ENCODE data around the gene ZNF398. TPM values are rescaled to one million over a fixed set of nuclear protein-coding genes. Genes with fewer than 3 reads are reported as not detected.

ZNF398 gene
- total and polyA plus RNA-seq, 5 experiments from 2014 or later = 6.9 to 29.0 (median 9.7) TPM

DNA sequence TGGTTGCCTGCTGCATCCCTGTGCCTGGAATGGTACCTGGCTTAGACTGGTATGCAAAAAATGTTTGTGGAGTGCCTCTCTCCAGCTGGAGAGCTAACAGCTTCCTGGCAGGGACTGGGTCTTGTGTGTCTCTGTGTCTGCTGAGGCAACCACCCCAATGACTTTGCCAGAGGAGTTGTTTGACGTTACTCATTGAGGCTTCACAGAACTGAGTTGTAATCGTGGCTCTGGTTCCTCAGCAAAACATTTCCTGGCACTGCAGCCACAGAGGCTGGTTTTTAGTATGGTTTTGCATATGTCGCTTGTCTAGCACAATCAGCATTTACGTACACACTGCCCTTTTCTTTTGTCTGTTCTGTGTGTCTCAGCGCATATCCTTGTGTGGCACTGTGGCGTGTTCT lies 55.6 kb downstream of the ZNF398 start:
- H3K27ac Mint-ChIP-seq = no peak overlapping the region
- no peaks in the 10 kb centered on the region for H3K9me3 Mint-ChIP-seq
- peaks cover 11 to 30% (median 20%) of the 10 kb centered on the region in 4 donors for H3K4me1 Mint-ChIP-seq
- H3K36me3 Mint-ChIP-seq = peaks cover 0 to 87% (median 31%) of the 10 kb centered on the region in 3 donors
- POLR2A ChIA-PET = no interaction called here
- ATAC-seq (no peak), DNase-seq (no peak)
- no peaks in the 10 kb centered on the region for H3K27me3 Mint-ChIP-seq
- no peak overlapping the region for H3K4me3 Mint-ChIP-seq

DNA sequence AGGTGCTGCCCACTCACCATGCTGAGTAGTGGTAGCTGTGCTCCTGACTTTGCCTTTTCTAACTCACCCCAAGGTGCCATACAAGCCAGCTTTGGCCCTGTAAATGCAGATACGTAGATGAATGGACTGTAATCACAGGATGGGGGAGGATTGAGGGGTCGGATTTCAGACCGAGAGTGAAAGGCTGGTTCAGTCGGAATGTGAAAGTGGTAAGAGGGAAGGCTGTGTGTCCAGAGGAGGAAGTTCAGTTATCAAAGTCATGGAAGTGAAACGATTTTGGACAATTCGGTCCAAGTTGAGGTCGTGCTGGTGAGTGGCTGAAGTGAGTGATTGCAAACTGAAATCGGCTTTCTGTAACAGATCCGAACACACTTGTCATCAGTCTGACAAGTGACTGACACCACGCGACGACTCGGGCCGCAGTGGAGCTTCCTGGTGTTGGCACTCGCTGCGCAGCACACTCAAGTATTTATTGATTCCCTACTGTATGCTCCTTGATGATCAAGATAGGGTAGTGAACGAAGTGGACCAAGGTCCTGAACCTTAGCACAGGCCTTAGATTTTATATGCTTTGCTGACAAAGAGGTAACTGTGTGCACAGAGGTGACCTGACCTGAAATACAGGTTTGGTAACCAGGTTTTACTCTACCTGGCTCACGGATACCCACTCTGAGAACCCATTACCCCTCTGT lies 58.6 kb downstream of the ZNF398 start:
- ATAC-seq = no peak
- peak overlapping the region in 1 of 10 donors; percentile 49 for H3K27ac Mint-ChIP-seq
- POLR2A ChIA-PET = no interaction called here

DNA sequence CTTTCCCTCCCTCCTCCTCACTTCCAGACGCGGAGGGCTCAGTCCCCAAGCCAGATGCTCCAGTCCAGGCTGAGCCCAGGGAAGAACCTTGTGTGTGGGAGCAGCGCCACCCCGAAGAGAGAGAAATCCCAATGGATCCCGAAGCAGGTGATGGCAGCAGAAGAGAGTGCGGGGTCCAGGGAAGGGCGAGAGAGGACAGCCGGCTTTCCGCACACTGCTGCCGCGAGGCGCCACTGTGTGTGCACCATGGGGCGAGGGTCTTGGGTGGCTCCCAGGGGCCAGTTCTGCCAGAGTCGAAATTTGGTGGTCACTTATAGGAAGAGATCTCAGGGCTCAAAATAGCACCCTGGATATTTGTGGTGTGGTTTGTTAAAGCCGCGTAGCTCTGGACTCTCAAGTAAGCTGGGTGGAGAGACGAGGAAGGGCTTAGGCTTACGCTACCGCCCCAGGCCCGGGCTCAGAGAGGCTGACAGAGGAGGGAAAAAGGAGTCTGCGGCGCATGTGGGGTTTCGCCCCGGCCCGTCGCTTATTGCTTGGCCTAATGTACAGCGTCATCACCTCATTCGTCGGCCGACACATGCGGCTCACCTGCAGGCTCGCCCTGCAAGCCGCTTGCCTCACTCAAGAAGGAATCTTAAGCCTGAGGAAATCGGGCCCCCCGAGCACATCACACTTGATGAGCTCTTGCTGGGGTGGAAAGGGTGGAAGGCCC lies 60.2 kb downstream of the ZNF398 start:
- peak overlapping the region in 1 of 10 donors; percentile 45 for H3K27ac Mint-ChIP-seq
- H3K4me1 Mint-ChIP-seq = peaks cover 0 to 19% (median 11%) of the 10 kb centered on the region in 4 donors
- H3K27me3 Mint-ChIP-seq = no peaks in the 10 kb centered on the region
- DNase-seq (no peak), ATAC-seq (no peak)
- H3K9me3 Mint-ChIP-seq = no peaks in the 10 kb centered on the region
- POLR2A ChIA-PET = interaction anchor here (0.8 kb wide), 1 partner anchor 78 kb away, joined by 3 read pairs; no protein-coding TSS in a partner anchor
- no peak overlapping the region for H3K4me3 Mint-ChIP-seq
- H3K36me3 Mint-ChIP-seq = peaks cover 0 to 85% (median 24%) of the 10 kb centered on the region in 3 donors

More for the DNA sequence above, 58.6 kb downstream of the ZNF398 start:
- Mint-ChIP-seq H3K36me3 (peaks cover 0 to 87% (median 20%) of the 10 kb centered on the region in 3 donors), H3K9me3 (no peaks in the 10 kb centered on the region), H3K4me3 (no peak overlapping the region), H3K4me1 (peaks cover 5 to 22% (median 16%) of the 10 kb centered on the region in 4 donors), H3K27me3 (no peaks in the 10 kb centered on the region)
- no peak for DNase-seq

DNA sequence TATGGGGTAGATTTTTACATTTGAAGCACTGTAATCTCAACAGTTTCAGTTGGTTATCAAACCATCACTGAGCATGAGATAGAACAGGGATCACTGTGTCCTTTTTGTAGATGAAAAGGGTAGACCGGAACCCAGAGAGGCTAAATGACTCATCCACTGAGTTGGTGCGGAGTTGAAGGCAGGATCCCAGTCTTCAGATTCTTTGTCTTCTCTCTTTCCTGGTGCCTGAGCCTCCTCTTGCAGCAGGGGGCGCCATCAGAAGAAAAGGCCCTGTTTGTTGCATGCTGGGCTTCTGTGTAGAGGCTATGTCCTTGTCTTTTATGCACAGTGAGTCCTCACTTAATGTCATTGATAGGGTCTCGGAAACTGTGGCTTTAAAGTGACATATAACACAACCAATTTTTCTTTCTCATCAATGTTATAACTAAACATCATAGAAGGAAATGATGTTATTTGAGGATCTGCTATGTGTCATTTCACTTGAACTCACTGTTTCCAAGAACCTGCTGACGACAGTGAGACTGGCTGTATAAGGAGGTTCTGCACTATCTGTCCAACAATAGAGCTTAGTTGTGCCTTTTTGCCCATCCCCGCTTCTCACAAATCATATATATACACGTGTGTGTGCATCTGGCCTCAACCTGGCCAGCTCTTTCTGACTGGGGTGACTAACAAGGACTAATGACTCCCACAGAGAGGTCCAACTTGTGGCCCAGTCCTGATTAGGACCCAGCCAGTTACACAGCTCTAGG lies 62.4 kb downstream of the ZNF398 start:
- POLR2A ChIA-PET = interaction anchor here (0.6 kb wide), 1 partner anchor 22 kb away, joined by 3 read pairs; no protein-coding TSS in a partner anchor
- Mint-ChIP-seq H3K4me1 (peaks cover 0 to 7% (median 6%) of the 10 kb centered on the region in 4 donors), H3K36me3 (peaks cover 0 to 87% (median 19%) of the 10 kb centered on the region in 3 donors), H3K27me3 (no peaks in the 10 kb centered on the region), H3K4me3 (no peak overlapping the region), H3K9me3 (no peaks in the 10 kb centered on the region), H3K27ac (peak overlapping the region in 2 of 10 donors; percentile 49 to 51)
- DNase-seq (peak in 9 of 10 donors; percentile 20 to 53 (median 40)), ATAC-seq (peak; percentile 65 to 72)

DNA sequence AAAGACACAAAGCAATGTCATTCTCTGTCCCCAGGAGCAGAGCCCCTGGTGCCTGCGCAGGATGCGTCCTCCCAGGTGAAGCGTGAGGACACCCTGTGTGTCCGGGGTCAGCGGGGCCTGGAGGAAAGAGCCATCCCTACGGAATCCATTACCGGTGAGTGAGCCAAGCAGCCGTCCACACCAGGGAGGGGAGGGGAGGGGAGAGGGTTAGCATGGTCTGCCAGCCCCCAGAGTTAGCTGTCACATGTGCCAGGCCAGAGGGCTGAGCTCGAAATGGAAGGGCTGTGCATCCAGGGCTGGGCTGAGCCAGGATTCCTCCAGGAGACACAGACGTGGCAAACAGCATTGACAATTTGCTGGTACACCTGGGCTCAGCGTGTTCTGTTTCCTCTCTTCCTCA lies 63.3 kb downstream of the ZNF398 start:
- Mint-ChIP-seq H3K36me3 (peaks cover 0 to 90% (median 19%) of the 10 kb centered on the region in 3 donors), H3K27me3 (no peaks in the 10 kb centered on the region), H3K4me3 (no peak overlapping the region), H3K27ac (peak overlapping the region in 1 of 10 donors; percentile 43), H3K4me1 (peaks cover 0 to 7% (median 6%) of the 10 kb centered on the region in 4 donors), H3K9me3 (no peaks in the 10 kb centered on the region)
- POLR2A ChIA-PET = no interaction called here
- DNase-seq = no peak
- ATAC-seq = no peak

DNA sequence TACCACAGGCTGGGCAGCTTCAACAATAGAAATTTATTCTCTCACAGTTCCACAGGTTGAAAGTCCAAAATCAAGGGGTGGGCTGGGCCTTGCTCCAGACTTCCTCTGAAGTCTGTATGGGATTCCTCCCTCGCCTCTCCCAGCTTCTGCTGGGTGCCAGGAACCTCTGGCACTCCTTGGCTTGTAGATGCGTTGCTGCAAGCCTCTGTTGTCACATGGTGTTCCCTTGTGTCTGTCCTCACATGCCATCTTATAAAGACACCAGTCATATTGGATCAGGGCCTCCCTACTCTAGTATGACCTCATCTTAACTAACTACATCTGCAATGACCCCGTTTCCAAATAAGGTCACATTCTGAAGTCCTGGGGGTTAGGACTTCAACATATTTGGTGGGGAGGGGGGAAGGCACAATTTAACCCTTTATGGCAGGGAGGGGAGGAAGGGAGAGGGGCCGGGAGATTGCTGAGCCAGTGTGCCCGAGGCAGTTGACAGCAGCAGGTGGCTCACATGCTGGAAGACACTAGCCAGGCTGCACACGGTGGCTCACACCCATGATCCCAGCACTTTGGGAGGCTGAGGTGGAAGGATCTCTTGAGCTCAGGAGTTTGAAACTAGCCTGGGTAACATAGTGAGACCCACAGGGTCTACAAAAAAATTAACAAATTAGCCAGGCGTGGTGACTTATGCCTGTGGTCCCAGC lies 66.9 kb downstream of the ZNF398 start:
- Mint-ChIP-seq H3K4me3 (peak overlapping the region in 1 of 10 donors; percentile 29), H3K9me3 (no peaks in the 10 kb centered on the region), H3K36me3 (peaks cover 0 to 92% (median 15%) of the 10 kb centered on the region in 3 donors), H3K27me3 (no peaks in the 10 kb centered on the region), H3K27ac (peak overlapping the region in 2 of 10 donors; percentile 24 to 38), H3K4me1 (peaks cover 0 to 7% (median 5%) of the 10 kb centered on the region in 4 donors)
- POLR2A ChIA-PET = no interaction called here
- no peak for ATAC-seq
- no peak for DNase-seq

DNA sequence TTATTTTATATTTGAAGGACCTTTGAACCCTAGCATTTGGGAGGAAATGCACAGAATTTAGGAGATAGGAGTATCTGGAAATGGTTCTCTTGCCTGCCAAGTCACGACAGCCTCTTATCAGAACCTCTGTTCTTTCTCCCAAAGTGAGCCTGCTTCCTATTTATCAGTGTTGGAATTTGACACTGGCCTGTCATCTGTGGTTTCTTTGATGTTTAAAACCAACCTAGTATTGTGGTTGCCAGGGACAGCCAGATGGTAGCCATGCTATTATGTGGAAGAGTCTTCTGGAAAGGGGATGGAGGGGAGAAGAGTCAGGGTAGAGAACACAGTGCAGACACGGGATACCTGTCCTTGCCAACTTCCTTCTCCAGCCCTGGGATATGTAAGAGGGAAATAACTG lies 69.1 kb downstream of the ZNF398 start:
- Mint-ChIP-seq H3K4me3 (no peak overlapping the region), H3K27me3 (no peaks in the 10 kb centered on the region), H3K9me3 (no peaks in the 10 kb centered on the region), H3K27ac (no peak overlapping the region), H3K36me3 (peaks cover 0 to 88% (median 12%) of the 10 kb centered on the region in 3 donors), H3K4me1 (peaks cover 0 to 4% (median 0%) of the 10 kb centered on the region in 4 donors)
- no peak for DNase-seq
- no peak for ATAC-seq
- POLR2A ChIA-PET = no interaction called here

DNA sequence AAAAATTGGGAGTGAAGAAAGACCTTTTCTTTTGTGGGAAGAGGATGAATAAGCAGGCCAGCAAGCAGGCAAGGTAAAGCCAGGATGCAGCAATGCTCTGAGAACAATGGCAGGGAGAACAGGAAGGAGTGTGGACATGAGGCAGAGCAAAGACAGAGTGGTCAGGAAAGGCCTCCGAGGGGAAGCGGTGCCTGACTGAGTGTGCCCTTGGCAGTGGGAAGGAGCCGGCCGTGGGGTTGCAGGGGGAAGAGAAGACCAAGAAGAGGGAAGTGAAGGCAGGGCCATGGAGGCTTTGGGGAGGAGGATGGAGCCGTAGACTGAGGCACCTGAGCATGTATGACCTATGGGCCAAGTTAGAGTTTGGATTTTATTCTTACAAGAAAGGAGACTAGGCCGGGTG lies 70.3 kb downstream of the ZNF398 start:
- POLR2A ChIA-PET = no interaction called here
- no peak for ATAC-seq
- H3K36me3 Mint-ChIP-seq = peaks cover 0 to 85% (median 12%) of the 10 kb centered on the region in 3 donors
- peak overlapping the region in 3 of 10 donors; percentile 56 to 60 (median 58) for H3K27ac Mint-ChIP-seq
- H3K27me3 Mint-ChIP-seq = no peaks in the 10 kb centered on the region
- no peaks in the 10 kb centered on the region for H3K9me3 Mint-ChIP-seq
- H3K4me1 Mint-ChIP-seq = peaks cover 0 to 4% (median 0%) of the 10 kb centered on the region in 4 donors
- no peak for DNase-seq
- no peak overlapping the region for H3K4me3 Mint-ChIP-seq

DNA sequence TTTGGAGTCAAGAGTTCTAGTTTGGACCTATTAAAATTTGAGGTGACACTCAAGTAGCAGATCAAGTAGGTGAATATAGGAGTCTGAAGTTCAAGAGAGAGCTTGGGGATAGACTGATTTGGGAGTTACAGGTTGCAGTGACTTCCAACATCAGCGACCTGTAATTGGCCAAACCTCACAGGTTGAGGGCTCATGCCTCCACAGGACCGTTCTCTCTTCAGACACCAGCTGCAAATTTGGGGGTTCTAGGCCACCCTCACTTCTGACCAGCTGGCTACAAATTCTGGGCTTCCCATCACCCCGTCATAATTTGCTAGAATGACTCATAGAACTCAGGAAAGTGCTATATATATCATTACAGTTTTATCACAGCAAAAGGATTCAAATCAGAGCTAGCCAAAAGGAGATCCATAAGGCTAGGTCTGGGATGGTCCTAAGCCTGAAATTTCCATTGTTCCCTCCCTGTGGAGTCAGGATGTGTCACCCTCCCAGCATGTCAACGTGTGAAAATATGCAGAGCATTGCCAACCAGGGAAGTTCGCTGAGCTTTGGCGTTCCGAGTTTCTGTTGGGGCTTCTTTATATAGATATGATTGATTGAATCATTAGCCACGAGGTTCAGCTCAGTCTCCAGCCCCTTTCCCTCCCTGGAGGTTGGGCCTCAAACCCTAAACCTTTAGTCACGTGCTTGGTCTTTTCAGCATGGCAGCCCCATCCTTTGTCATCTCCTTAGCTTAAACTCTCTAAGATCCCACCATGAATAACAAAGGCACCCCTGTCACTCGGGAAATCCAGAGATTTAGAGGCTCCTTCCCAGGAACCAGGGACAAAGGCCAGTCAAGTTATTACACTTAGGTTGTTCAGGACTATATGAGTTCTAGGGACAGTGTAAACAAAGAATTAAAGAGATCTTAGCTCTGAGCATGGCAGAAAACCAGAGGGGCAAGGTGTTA lies 71.5 kb downstream of the ZNF398 start:
- ATAC-seq (no peak), DNase-seq (no peak)
- H3K4me3 Mint-ChIP-seq = no peak overlapping the region
- H3K4me1 Mint-ChIP-seq = peaks cover 0 to 4% (median 0%) of the 10 kb centered on the region in 4 donors
- POLR2A ChIA-PET = no interaction called here
- no peaks in the 10 kb centered on the region for H3K9me3 Mint-ChIP-seq
- no peaks in the 10 kb centered on the region for H3K27me3 Mint-ChIP-seq
- peaks cover 0 to 75% (median 12%) of the 10 kb centered on the region in 3 donors for H3K36me3 Mint-ChIP-seq
- H3K27ac Mint-ChIP-seq = peak overlapping the region in 5 of 10 donors; percentile 15 to 89 (median 58)

DNA sequence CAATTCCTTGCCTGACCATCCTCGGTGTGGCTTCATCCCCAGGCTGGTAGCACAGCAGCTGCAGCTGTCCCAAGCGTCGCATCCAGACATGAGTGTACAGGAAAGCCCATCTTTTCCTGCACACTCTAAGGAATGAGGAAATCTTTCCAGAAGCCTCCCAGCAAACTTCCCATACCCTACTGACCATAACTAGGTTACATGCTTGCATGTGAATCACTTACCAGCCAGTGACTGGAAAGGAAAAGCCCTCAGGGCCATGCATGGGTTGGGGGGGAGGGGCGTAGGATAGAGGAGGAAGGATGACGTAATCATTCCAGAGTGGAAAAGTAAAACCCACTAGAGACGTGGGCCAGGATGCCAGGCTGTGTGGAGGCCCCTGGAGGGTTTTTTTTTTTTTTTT lies 73.3 kb downstream of the ZNF398 start:
- H3K4me3 Mint-ChIP-seq = no peak overlapping the region
- ATAC-seq (no peak), DNase-seq (no peak)
- H3K9me3 Mint-ChIP-seq = peaks cover 0 to 7% (median 0%) of the 10 kb centered on the region in 9 donors
- POLR2A ChIA-PET = no interaction called here
- no peak overlapping the region for H3K27ac Mint-ChIP-seq
- peaks cover 0 to 4% (median 0%) of the 10 kb centered on the region in 4 donors for H3K4me1 Mint-ChIP-seq
- H3K27me3 Mint-ChIP-seq = no peaks in the 10 kb centered on the region
- H3K36me3 Mint-ChIP-seq = peaks cover 0 to 65% (median 15%) of the 10 kb centered on the region in 3 donors

DNA sequence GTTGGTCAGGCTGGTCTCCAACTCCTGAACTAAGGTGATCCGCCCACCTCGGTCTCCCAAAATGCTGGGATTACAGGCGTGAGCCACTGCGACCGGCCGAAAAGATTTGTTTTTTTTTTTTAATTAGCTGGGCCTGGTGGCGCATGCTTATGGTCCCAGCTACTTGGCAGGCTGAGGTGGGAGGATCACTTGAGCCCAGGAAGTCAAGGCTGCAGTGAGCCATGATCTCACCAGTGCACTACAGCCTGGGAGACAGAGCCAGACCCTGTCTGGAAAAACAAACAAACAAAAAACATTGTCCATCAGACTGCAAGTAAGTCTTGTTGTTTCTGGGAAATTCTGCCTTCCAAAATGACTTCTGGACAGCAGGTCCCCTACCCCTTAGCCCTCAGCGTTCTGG lies 75.9 kb downstream of the ZNF398 start:
- H3K4me1 Mint-ChIP-seq = peaks cover 0 to 5% (median 0%) of the 10 kb centered on the region in 4 donors
- H3K27me3 Mint-ChIP-seq = no peaks in the 10 kb centered on the region
- H3K27ac Mint-ChIP-seq = no peak overlapping the region
- no peak overlapping the region for H3K4me3 Mint-ChIP-seq
- DNase-seq (no peak), ATAC-seq (no peak)
- H3K36me3 Mint-ChIP-seq = peaks cover 0 to 46% (median 19%) of the 10 kb centered on the region in 3 donors
- H3K9me3 Mint-ChIP-seq = peaks cover 0 to 9% (median 0%) of the 10 kb centered on the region in 9 donors
- POLR2A ChIA-PET = no interaction called here

All from naive thymus-derived CD8-positive, alpha-beta T cell (primary cell).